K562 (cell line): ENCODE data around the gene ERICH6.

Experiments used
- CBX8 ChIP-seq: fragments of 200-600 bp; sonication (generic); IDR thresholded peaks from 2 replicates; pipeline ENCODE4 v1.6.1; 2012; ENCODE audit warnings: borderline replicate concordance, mixed run types, low read depth, mild to moderate bottlenecking, moderate library complexity, mixed read lengths, low read length, control low read depth, inconsistent platforms; ENCODE audit not compliant: poor library complexity, severe bottlenecking; ENCODE audit errors: extremely low read depth
- ELF4 ChIP-seq: fragments of 450-650 bp; formaldehyde crosslinking; IDR thresholded peaks from 2 replicates; pipeline ENCODE4 v1.4.0; 2022; ENCODE audit warnings: missing genetic modification characterization
- EP300 ChIP-seq: IDR thresholded peaks from 2 replicates; pipeline ENCODE4 v1.6.1; 2012; ENCODE audit warnings: low read length, improper control_type of control experiment
- HDAC6 ChIP-seq: IDR thresholded peaks from 2 replicates; pipeline ENCODE4 v1.6.1; 2012; ENCODE audit warnings: low read depth, mild to moderate bottlenecking, control low read depth, inconsistent platforms, low read length, moderate library complexity
- HIVEP1 ChIP-seq: fragments of 250-450 bp; sonication (Bioruptor Pico); IDR thresholded peaks from 2 replicates; pipeline ENCODE4 v1.4.0; 2020; ENCODE audit warnings: mild to moderate bottlenecking
- POLR2A ChIP-seq: fragments of 450-650 bp; conservative IDR thresholded peaks from 2 replicates; pipeline ENCODE4 v1.6.1; 2016
- POLR2AphosphoS5 ChIP-seq: IDR thresholded peaks from 2 replicates; pipeline ENCODE4 v1.6.1; 2011; ENCODE audit warnings: mild to moderate bottlenecking, low read depth, low read length, moderate library complexity; ENCODE audit not compliant: control insufficient read depth, insufficient read depth
- RAD21 ChIP-seq, 2 experiments: fragments of 250-450 bp in 1 of 2; fragments of 450-650 bp in 1 of 2; sonication (Bioruptor Pico) in 1 of 2; formaldehyde crosslinking in 1 of 2; IDR thresholded peaks in 1 of 2; conservative IDR thresholded peaks in 1 of 2; 2 replicates each; pipeline versions ENCODE4 v1.4.0 to v1.8.0; 2020 to 2022; ENCODE audit warnings: mild to moderate bottlenecking in 2 of 2, moderate library complexity in 1 of 2
- SIN3B ChIP-seq: fragments of 450-650 bp; IDR thresholded peaks from 2 replicates; pipeline ENCODE4 v1.6.1; 2017; ENCODE audit warnings: low read depth, mild to moderate bottlenecking, moderate library complexity
- SIX5 ChIP-seq, 2 experiments: IDR thresholded peaks; 2 replicates each; pipeline ENCODE4 v1.6.1; 2011; ENCODE audit warnings: low read length in 2 of 2, borderline replicate concordance in 1 of 2, low read depth in 1 of 2, mild to moderate bottlenecking in 1 of 2, moderate library complexity in 1 of 2; ENCODE audit not compliant: insufficient read depth in 1 of 2
- ZNF24 ChIP-seq: fragments of 450-650 bp; IDR thresholded peaks from 2 replicates; pipeline ENCODE4 v1.6.1; 2016
- TF ChIP-seq, protein P1 (sequence below), 3 experiments: IDR thresholded peaks in 2 of 3; conservative IDR thresholded peaks in 1 of 3; 2 replicates each; pipeline ENCODE4 v1.5.1; 2011 to 2012; ENCODE audit warnings: low read length in 3 of 3, mild to moderate bottlenecking in 3 of 3, control low read depth in 2 of 3, improper control_type of control experiment in 1 of 3, inconsistent platforms in 1 of 3, low read depth in 1 of 3, mixed read lengths in 1 of 3, moderate library complexity in 1 of 3; ENCODE audit not compliant: insufficient read depth in 2 of 3
- TF ChIP-seq, protein P2 (sequence below): sonication (generic); formaldehyde crosslinking; IDR thresholded peaks from 2 replicates; pipeline ENCODE4 v1.8.1; 2022; ENCODE audit warnings: missing genetic modification reagents
- TF ChIP-seq, protein P3 (sequence below): fragments of 450-650 bp; IDR thresholded peaks from 2 replicates; pipeline ENCODE4 v1.6.1; 2016; ENCODE audit warnings: borderline replicate concordance

DNA sequence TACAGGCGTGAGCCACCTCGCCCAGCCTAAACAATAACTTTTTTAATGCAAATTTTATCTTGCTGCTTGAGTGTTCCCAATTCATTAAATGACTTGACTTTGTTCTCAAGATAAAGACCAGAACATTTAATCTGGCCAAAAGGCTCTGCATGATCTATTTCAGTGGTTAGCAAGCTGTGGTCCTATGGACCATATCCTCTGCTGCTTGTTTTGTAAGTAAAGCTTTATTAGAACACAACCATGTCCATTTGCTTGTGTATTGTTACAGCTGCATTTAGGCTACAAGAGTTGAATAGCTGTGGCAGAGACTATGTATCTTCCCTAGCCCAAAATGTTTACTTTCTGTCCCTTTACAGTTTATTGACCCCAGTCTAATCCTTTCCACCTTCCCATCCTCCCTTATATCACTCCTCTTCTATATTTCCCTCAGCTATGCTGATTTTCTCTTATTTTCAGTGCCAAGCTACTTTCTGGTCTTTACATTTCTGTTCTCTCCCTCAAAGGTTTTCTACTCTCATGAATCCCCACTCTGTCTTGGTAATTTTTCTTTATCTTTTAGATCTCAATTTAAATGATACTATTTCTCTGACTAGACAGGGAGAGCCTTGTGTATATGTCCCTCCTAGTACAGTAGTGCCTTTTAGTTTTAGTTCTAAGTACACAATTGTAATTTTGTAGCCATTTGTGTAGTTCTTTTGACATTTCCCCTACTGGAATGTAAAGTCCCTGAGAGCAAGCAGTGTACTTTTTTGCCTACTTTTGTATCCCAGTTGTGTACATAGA lies 77.4 kb downstream of the ERICH6 start:
- no peak for TF ChIP-seq RAD21 (CRISPR knock-in tag; conservative IDR thresholded peaks at IDR 0.05 in 1 of 2, IDR thresholded peaks at IDR 0.05 in 1 of 2)
- TF ChIP-seq, protein P1, sequence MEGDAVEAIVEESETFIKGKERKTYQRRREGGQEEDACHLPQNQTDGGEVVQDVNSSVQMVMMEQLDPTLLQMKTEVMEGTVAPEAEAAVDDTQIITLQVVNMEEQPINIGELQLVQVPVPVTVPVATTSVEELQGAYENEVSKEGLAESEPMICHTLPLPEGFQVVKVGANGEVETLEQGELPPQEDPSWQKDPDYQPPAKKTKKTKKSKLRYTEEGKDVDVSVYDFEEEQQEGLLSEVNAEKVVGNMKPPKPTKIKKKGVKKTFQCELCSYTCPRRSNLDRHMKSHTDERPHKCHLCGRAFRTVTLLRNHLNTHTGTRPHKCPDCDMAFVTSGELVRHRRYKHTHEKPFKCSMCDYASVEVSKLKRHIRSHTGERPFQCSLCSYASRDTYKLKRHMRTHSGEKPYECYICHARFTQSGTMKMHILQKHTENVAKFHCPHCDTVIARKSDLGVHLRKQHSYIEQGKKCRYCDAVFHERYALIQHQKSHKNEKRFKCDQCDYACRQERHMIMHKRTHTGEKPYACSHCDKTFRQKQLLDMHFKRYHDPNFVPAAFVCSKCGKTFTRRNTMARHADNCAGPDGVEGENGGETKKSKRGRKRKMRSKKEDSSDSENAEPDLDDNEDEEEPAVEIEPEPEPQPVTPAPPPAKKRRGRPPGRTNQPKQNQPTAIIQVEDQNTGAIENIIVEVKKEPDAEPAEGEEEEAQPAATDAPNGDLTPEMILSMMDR (IDR thresholded peaks at IDR 0.05 in 2 of 3, conservative IDR thresholded peaks at IDR 0.05 in 1 of 3; ENCODE audit: insufficient read depth in 2 of 3, low read depth in 1 of 3, low read length in 3 of 3), result no peak
- no peak for TF ChIP-seq EP300
- TF ChIP-seq ZNF24, result no peak
- TF ChIP-seq SIN3B, result no peak
- TF ChIP-seq HDAC6, result no peak
- no peak for TF ChIP-seq POLR2AphosphoS5
- TF ChIP-seq, protein P2, sequence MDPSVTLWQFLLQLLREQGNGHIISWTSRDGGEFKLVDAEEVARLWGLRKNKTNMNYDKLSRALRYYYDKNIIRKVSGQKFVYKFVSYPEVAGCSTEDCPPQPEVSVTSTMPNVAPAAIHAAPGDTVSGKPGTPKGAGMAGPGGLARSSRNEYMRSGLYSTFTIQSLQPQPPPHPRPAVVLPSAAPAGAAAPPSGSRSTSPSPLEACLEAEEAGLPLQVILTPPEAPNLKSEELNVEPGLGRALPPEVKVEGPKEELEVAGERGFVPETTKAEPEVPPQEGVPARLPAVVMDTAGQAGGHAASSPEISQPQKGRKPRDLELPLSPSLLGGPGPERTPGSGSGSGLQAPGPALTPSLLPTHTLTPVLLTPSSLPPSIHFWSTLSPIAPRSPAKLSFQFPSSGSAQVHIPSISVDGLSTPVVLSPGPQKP (CRISPR knock-in tag), result no peak
- TF ChIP-seq, protein P3, sequence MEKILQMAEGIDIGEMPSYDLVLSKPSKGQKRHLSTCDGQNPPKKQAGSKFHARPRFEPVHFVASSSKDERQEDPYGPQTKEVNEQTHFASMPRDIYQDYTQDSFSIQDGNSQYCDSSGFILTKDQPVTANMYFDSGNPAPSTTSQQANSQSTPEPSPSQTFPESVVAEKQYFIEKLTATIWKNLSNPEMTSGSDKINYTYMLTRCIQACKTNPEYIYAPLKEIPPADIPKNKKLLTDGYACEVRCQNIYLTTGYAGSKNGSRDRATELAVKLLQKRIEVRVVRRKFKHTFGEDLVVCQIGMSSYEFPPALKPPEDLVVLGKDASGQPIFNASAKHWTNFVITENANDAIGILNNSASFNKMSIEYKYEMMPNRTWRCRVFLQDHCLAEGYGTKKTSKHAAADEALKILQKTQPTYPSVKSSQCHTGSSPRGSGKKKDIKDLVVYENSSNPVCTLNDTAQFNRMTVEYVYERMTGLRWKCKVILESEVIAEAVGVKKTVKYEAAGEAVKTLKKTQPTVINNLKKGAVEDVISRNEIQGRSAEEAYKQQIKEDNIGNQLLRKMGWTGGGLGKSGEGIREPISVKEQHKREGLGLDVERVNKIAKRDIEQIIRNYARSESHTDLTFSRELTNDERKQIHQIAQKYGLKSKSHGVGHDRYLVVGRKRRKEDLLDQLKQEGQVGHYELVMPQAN, result no peak
- TF ChIP-seq CBX8, result no peak
- TF ChIP-seq HIVEP1 (CRISPR knock-in tag), result no peak
- no peak for TF ChIP-seq ELF4 (CRISPR knock-in tag)
- TF ChIP-seq SIX5 (IDR thresholded peaks at IDR 0.05; ENCODE audit: borderline replicate concordance in 1 of 2, insufficient read depth in 1 of 2, low read depth in 1 of 2, low read length in 2 of 2), result no peak
- 0 out of 2 replicates have a peak, but pooled peaks have one; percentile 11 for TF ChIP-seq POLR2A
